SK-MEL-5 (cell line): ENCODE measurements around the gene DCX. TPM values are rescaled to one million over a fixed set of nuclear protein-coding genes. Genes with fewer than 3 reads are reported as not detected.
"Not testable (repeated sequence)": the region's sequence is repeated elsewhere in the genome, so short reads cannot be mapped to it uniquely, and the experiment has no call there.

Experiments
- DNase-seq: peaks from one replicate; pipeline ENCODE4 v3.0.0-alpha.2; 2016; ENCODE audit warnings: low read depth, low spot score
- in situ Hi-C: cut with HindIII; loops from 2 replicates; pipeline ENCODE4 v1.10.0; 2016; ENCODE audit warnings: low sequenced_read_pairs, high pct_unique_total_duplicates, low pct_unique_long_range_greater_than_20kb
- total RNA-seq: library from RNA; depleted of rRNA; stranded (reverse); fragments of >200 nt; shearing (Covaris generic); gene quantifications from 2 replicates; pipeline ENCODE4 v1.2.3, GENCODE V29; 2014

Gene DCX
- total RNA-seq, 1 experiment from 2014 or later, result not detected

- in situ Hi-C loops, result no loop called here
- no peak for DNase-seq
Measured at GRCh38 chrX:111382277-111382676, 29.7 kb downstream of the DCX start.

GRCh38 chrX:111376897-111377578 is 35.0 kb downstream of the DCX start:
- in situ Hi-C loops, result no loop called here
- DNase-seq, result no peak

DNA sequence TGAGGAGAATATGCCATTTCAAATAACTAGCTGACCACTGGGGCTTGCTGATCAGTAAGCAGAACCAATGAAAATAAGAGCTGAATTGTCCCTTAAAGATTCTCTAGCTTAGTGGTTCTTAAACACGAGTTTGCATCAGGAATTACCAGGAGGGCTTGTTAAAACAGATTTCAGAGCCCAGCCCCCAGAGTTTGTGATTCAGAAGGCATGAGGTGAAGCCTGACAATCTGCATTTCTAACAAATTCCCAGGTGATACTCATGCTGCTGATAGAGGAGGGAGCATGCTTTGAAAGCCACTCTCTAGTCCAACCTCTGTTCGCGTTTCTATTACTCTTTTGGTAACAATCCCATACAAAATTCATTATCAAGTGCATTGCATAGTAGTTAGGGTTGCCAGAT is 35.5 kb downstream of the DCX start:
- in situ Hi-C loops, result no loop called here

DNA sequence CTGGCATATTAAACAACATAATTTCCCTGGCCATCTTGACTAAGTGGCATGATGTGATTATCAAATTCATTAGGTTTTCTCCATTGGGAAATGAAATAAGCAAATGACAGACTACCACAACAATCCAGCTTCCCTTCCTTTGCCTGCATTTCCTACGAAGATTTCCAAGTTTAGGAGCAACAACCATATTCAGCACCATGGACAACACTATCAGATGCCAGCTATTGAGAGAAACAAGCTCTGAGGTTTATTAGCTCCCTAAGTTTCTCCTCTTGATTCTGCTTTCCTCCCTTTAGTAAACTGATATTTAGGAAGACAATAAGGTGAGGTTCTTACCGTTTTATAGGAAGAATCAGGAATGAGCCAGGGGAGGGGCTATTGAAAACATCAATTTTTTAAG is 36.2 kb downstream of the DCX start:
- DNase-seq, result no peak
- in situ Hi-C loops, result no loop called here

More for the DNA sequence above, 35.5 kb downstream of the DCX start:
- no peak for DNase-seq

- no peak for DNase-seq
- in situ Hi-C loops, result no loop called here
Measured at GRCh38 chrX:111372086-111372485, 39.9 kb downstream of the DCX start.

DNA sequence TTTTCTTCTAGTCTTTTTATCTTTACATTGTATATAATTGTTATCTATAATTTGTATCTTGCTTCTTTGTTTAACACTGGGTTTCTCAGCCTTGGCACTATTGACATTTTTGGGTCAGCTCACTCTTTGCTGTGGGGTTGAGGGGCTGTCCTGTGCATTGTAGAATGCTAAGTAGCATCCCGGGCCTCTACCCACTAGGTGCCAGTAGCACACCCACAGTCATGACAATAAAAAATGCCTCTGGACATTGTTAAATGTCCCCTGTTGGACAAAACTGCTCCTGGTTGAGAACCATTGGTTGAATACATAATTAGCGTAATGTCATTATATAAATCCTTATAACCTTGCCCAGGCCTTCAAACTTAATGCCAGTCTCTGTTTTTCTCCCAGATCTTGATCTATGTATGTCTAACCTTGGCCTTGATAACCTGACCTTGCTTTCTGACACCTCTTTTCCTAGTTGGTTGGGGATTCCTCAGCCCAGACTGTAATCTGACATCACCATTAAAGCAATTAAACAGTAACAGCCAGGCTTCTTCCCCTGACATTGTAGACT is 46.1 kb downstream of the DCX start:
- in situ Hi-C loops, result no loop called here
- no peak for DNase-seq

GRCh38 chrX:111363741-111364140 is 48.3 kb downstream of the DCX start:
- in situ Hi-C loops, result no loop called here
- DNase-seq, result no peak

DNA sequence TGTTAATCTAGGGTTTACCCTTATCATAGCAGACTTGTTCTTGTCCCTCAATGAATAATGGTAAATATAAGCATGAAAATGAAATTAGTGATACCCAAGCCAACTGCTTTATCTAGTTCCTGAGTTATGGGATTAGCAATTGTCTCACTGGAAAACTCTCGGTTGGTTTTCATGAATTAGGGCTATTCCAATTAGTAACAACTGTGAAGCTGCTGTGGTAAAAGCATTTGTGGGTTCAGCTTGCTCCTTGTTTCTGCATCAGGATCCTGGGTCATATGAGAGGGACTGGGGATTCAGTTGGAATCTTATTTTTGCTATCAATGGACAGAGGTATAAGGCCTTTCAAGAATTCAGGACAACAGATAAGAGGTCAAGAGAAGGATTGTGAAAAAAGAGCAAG is 50.2 kb downstream of the DCX start:
- in situ Hi-C loops, result no loop called here
- no peak for DNase-seq

DNA sequence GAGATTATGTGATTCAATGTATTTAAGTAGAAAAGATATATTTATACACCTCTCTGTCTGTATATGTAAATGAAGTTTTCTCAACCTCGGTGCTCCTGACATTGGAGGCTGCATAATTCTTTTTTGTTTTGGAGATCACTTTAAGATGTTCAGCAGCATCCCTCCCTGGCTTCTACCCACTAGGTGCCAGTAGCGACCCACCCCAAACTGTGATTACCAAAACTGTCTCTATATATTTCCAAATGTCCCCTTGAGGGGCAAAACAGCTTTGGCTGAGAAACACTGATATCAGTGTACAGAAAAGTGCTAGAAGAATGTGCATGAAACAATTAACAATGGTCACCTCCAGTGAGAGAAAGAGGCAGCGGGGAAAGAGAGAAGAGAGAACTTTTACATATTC is 51.2 kb downstream of the DCX start:
- peak; percentile 0 for DNase-seq
- in situ Hi-C loops, result no loop called here

DNA sequence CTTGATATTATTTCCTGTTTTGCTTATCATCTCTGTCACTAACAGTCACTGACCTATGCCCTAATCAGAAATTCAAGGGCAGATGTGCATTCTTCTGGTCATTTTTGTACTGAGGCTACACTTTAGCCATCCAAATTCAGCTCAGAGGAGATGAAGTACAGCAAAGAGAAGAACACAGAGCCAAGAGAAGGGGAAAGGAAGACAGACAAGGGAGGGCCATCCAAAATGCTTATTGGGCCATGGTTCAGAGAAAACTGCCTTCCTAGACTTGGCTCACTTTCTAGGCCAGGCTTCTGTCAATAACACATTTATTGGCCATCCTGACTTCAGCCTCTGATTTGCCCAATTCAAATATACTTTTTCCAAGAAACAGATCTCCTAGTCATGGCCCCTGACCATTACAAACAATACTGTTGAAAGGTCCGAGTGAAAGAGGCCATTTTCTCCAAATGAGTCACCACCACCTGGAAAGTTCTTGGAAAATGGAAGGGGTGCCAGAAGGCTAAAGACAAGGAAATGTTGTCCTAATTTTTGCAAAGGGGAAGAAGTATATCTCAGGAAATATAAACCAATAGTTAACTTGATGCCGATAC is 56.4 kb downstream of the DCX start:
- DNase-seq, result no peak
- in situ Hi-C loops, result no loop called here

GRCh38 chrX:111354496-111354895 is 57.5 kb downstream of the DCX start:
- DNase-seq, result peak; percentile 0
- in situ Hi-C loops, result no loop called here

GRCh38 chrX:111353793-111354192 is 58.2 kb downstream of the DCX start:
- no peak for DNase-seq
- in situ Hi-C loops, result no loop called here

- in situ Hi-C loops, result no loop called here
- no peak for DNase-seq
Measured at GRCh38 chrX:111352424-111352823, 59.6 kb downstream of the DCX start.

DNA sequence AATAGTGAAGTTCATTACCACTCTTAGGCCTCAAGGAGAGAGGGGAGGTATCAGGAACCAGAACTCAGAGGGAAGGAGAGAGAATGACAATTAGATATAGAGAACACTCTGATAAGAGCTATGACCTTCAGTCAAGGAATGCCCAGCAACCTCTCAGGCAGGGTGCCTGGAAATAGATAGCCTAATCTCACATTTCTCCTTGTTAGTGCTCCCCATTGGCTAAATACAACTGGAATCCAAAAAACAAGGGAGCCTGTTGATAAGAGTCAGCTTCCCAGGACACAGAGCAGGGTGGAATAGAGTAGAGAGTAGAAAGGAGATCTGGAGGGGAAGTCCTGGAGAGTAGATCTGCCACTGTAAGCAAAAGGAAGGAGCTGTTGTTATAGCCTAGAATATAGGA is 62.1 kb downstream of the DCX start:
- no peak for DNase-seq
- in situ Hi-C loops, result no loop called here

- DNase-seq, result no peak
- in situ Hi-C loops, result no loop called here
Measured at GRCh38 chrX:111349101-111349500, 62.9 kb downstream of the DCX start.

GRCh38 chrX:111348429-111348828 is 63.6 kb downstream of the DCX start:
- in situ Hi-C loops, result no loop called here
- no peak for DNase-seq

DNA sequence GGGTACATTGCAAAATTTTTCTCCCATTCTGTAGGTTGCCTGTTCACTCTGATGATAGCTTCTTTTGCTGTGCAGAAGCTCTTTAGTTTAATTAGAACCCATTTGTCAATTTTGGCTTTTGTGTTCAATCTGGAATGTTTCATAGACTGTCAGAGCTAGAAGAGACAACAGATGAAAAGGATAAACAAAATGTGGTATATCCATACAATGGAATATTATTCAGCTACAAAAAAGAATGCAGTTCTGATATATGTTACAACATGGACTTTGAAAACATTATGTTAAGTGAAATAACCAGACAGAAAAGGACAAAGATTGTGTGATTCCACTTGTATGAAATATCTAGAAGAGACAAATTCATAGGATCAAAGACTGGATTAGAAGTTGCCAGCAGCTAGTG is 65.8 kb downstream of the DCX start:
- DNase-seq, in situ Hi-C loops: not testable (repeated sequence)

GRCh38 chrX:111340054-111340453 is 71.9 kb downstream of the DCX start:
- no peak for DNase-seq
- in situ Hi-C loops, result no loop called here

DNA sequence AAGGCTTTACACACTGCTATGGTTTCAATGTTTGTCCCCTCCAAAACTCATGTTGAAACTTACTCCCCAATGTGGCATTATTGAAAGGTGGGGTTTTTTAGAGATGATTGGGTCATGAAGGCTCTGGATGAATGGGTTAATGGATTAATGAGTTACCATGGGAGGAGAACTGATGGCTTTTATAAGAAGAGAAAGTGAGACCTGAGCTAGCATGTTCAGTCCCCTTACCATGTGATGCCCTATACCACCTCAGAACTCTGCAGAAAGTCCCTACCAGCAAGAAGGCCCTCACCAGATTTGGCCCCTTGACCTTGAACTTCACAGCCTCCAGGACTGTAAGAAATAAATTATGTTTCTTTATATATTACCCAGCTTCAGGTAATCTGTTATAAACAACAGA is 72.8 kb downstream of the DCX start:
- in situ Hi-C loops, result no loop called here
- no peak for DNase-seq
